Activated T-cell treated with anti-CD3 and anti-CD28 coated beads, Interleukin-2, amount 50 U/mL, for 24 hours (primary cell): ENCODE results near the gene PHKG2.

Experiments
- DNase-seq: peaks from one replicate; pipeline ENCODE4 v3.0.0-alpha.2; 2020
- H3K27ac Mint-ChIP-seq: 2 replicates; pipeline ENCODE4 v1.8.0; 2020; ENCODE audit warnings: mild to moderate bottlenecking, mixed read lengths
- H3K27me3 Mint-ChIP-seq: 2 replicates; pipeline ENCODE4 v1.8.0; 2020; ENCODE audit warnings: mixed read lengths
- H3K36me3 Mint-ChIP-seq: 2 replicates; pipeline ENCODE4 v1.8.0; 2020; ENCODE audit warnings: low read depth, mixed read lengths
- H3K4me1 Mint-ChIP-seq: 2 replicates; pipeline ENCODE4 v1.8.0; 2020; ENCODE audit warnings: low read depth, mixed read lengths
- H3K4me3 Mint-ChIP-seq: 2 replicates; pipeline ENCODE4 v1.8.0; 2020; ENCODE audit warnings: mild to moderate bottlenecking, moderate library complexity, mixed read lengths
- H3K9me3 Mint-ChIP-seq: 2 replicates; pipeline ENCODE4 v1.8.0; 2020; ENCODE audit warnings: mixed read lengths

Gene PHKG2

GRCh38 chr16:30769379-30770089 lies 21.3 kb downstream of the PHKG2 start:
- Mint-ChIP-seq H3K9me3 (no peaks in the 10 kb centered on the region), H3K27me3 (no peaks in the 10 kb centered on the region), H3K4me3 (no peak overlapping the region), H3K27ac (no peak overlapping the region), H3K4me1 (peaks cover 4% of the 10 kb centered on the region), H3K36me3 (peaks cover 100% of the 10 kb centered on the region)
- no peak for DNase-seq

- no peaks in the 10 kb centered on the region for H3K27me3 Mint-ChIP-seq
- peaks cover 90% of the 10 kb centered on the region for H3K36me3 Mint-ChIP-seq
- H3K4me3 Mint-ChIP-seq = no peak overlapping the region
- peaks cover 18% of the 10 kb centered on the region for H3K4me1 Mint-ChIP-seq
- no peak for DNase-seq
- no peaks in the 10 kb centered on the region for H3K9me3 Mint-ChIP-seq
- peak overlapping the region; percentile 9 for H3K27ac Mint-ChIP-seq
Observed at GRCh38 chr16:30771726-30772125, 23.5 kb downstream of the PHKG2 start.

GRCh38 chr16:30773826-30774225 lies 25.6 kb downstream of the PHKG2 start:
- H3K36me3 Mint-ChIP-seq = peaks cover 72% of the 10 kb centered on the region
- H3K9me3 Mint-ChIP-seq = no peaks in the 10 kb centered on the region
- H3K27ac Mint-ChIP-seq = no peak overlapping the region
- no peak overlapping the region for H3K4me3 Mint-ChIP-seq
- DNase-seq = no peak
- H3K27me3 Mint-ChIP-seq = no peaks in the 10 kb centered on the region
- H3K4me1 Mint-ChIP-seq = peaks cover 27% of the 10 kb centered on the region

- peaks cover 65% of the 10 kb centered on the region for H3K36me3 Mint-ChIP-seq
- peak overlapping the region; percentile 93 for H3K4me3 Mint-ChIP-seq
- peak overlapping the region; percentile 95 for H3K27ac Mint-ChIP-seq
- no peak for DNase-seq
- H3K4me1 Mint-ChIP-seq = peaks cover 27% of the 10 kb centered on the region
- H3K27me3 Mint-ChIP-seq = no peaks in the 10 kb centered on the region
- no peaks in the 10 kb centered on the region for H3K9me3 Mint-ChIP-seq
Observed at GRCh38 chr16:30774367-30775130, 26.3 kb downstream of the PHKG2 start.

GRCh38 chr16:30775131-30775391 lies 26.8 kb downstream of the PHKG2 start:
- no peaks in the 10 kb centered on the region for H3K9me3 Mint-ChIP-seq
- peaks cover 27% of the 10 kb centered on the region for H3K4me1 Mint-ChIP-seq
- peak overlapping the region; percentile 93 for H3K4me3 Mint-ChIP-seq
- no peaks in the 10 kb centered on the region for H3K27me3 Mint-ChIP-seq
- H3K36me3 Mint-ChIP-seq = peaks cover 59% of the 10 kb centered on the region
- no peak for DNase-seq
- peak overlapping the region; percentile 95 for H3K27ac Mint-ChIP-seq

GRCh38 chr16:30775392-30776188 lies 27.4 kb downstream of the PHKG2 start:
- H3K27ac Mint-ChIP-seq = peak overlapping the region; percentile 95
- DNase-seq = peak; percentile 79

GRCh38 chr16:30777591-30778297 lies 29.5 kb downstream of the PHKG2 start:
- peak overlapping the region; percentile 93 for H3K4me3 Mint-ChIP-seq
- H3K27me3 Mint-ChIP-seq = no peaks in the 10 kb centered on the region
- no peak for DNase-seq
- H3K9me3 Mint-ChIP-seq = no peaks in the 10 kb centered on the region
- peaks cover 25% of the 10 kb centered on the region for H3K4me1 Mint-ChIP-seq
- no peak overlapping the region for H3K27ac Mint-ChIP-seq
- peaks cover 41% of the 10 kb centered on the region for H3K36me3 Mint-ChIP-seq

More at GRCh38 chr16:30775392-30776188, 27.4 kb downstream of the PHKG2 start:
- Mint-ChIP-seq H3K4me1 (peaks cover 27% of the 10 kb centered on the region), H3K4me3 (peak overlapping the region; percentile 93), H3K36me3 (peaks cover 54% of the 10 kb centered on the region), H3K27me3 (no peaks in the 10 kb centered on the region), H3K9me3 (no peaks in the 10 kb centered on the region)

- Mint-ChIP-seq H3K9me3 (no peaks in the 10 kb centered on the region), H3K36me3 (peaks cover 39% of the 10 kb centered on the region), H3K27ac (no peak overlapping the region), H3K27me3 (no peaks in the 10 kb centered on the region), H3K4me3 (no peak overlapping the region), H3K4me1 (peaks cover 23% of the 10 kb centered on the region)
- no peak for DNase-seq
Observed at GRCh38 chr16:30778549-30779244, 30.5 kb downstream of the PHKG2 start.

GRCh38 chr16:30779596-30779995 lies 31.4 kb downstream of the PHKG2 start:
- peaks cover 30% of the 10 kb centered on the region for H3K36me3 Mint-ChIP-seq
- no peaks in the 10 kb centered on the region for H3K9me3 Mint-ChIP-seq
- peaks cover 22% of the 10 kb centered on the region for H3K4me1 Mint-ChIP-seq
- H3K4me3 Mint-ChIP-seq = no peak overlapping the region
- H3K27ac Mint-ChIP-seq = no peak overlapping the region
- DNase-seq = no peak
- no peaks in the 10 kb centered on the region for H3K27me3 Mint-ChIP-seq

- peaks cover 26% of the 10 kb centered on the region for H3K36me3 Mint-ChIP-seq
- no peak overlapping the region for H3K27ac Mint-ChIP-seq
Observed at GRCh38 chr16:30780021-30780420, 31.8 kb downstream of the PHKG2 start.

GRCh38 chr16:30780549-30780948 lies 32.3 kb downstream of the PHKG2 start:
- H3K27me3 Mint-ChIP-seq = no peaks in the 10 kb centered on the region
- DNase-seq = no peak
- H3K4me1 Mint-ChIP-seq = peaks cover 19% of the 10 kb centered on the region
- H3K9me3 Mint-ChIP-seq = no peaks in the 10 kb centered on the region
- peaks cover 22% of the 10 kb centered on the region for H3K36me3 Mint-ChIP-seq
- no peak overlapping the region for H3K4me3 Mint-ChIP-seq
- no peak overlapping the region for H3K27ac Mint-ChIP-seq

More at GRCh38 chr16:30780021-30780420, 31.8 kb downstream of the PHKG2 start:
- no peaks in the 10 kb centered on the region for H3K9me3 Mint-ChIP-seq
- H3K4me1 Mint-ChIP-seq = peaks cover 18% of the 10 kb centered on the region
- no peak for DNase-seq
- no peaks in the 10 kb centered on the region for H3K27me3 Mint-ChIP-seq
- H3K4me3 Mint-ChIP-seq = no peak overlapping the region

- H3K4me1 Mint-ChIP-seq = peaks cover 18% of the 10 kb centered on the region
- no peaks in the 10 kb centered on the region for H3K9me3 Mint-ChIP-seq
- peaks cover 18% of the 10 kb centered on the region for H3K36me3 Mint-ChIP-seq
Observed at GRCh38 chr16:30782486-30783279, 34.5 kb downstream of the PHKG2 start.

More at GRCh38 chr16:30782486-30783279, 34.5 kb downstream of the PHKG2 start:
- Mint-ChIP-seq H3K4me3 (no peak overlapping the region), H3K27me3 (peaks cover under 1% of the 10 kb centered on the region), H3K27ac (no peak overlapping the region)
- no peak for DNase-seq
